HEK293 (cell line): ENCODE data around the gene KANK2.
A peak's percentile ranks its signal among the peaks of the same experiment; 100 is the strongest.

ENCODE experiments used
- KLF7 ChIP-seq: fragments of 450-650 bp; formaldehyde crosslinking; IDR thresholded peaks from 2 replicates; pipeline ENCODE4 v1.5.1; 2016; ENCODE audit warnings: missing biosample characterization, missing genetic modification characterization, borderline replicate concordance
- SALL2 ChIP-seq: fragments of 450-650 bp; formaldehyde crosslinking; IDR thresholded peaks from 2 replicates; pipeline ENCODE4 v1.5.0; 2017; ENCODE audit warnings: missing biosample characterization, mild to moderate bottlenecking, missing genetic modification characterization, borderline replicate concordance
- SP3 ChIP-seq: fragments of 450-650 bp; formaldehyde crosslinking; IDR thresholded peaks from 2 replicates; pipeline ENCODE4 v1.5.1; 2016; ENCODE audit warnings: missing biosample characterization, missing genetic modification characterization
- WT1 ChIP-seq: fragments of 450-650 bp; formaldehyde crosslinking; IDR thresholded peaks from 2 replicates; pipeline ENCODE4 v1.5.1; 2016; ENCODE audit warnings: missing biosample characterization, missing genetic modification characterization
- ZFP69B ChIP-seq: fragments of 450-650 bp; formaldehyde crosslinking; IDR thresholded peaks from 2 replicates; pipeline ENCODE4 v1.5.1; 2016; ENCODE audit warnings: missing biosample characterization, missing genetic modification characterization
- ZNF133 ChIP-seq: fragments of 450-650 bp; formaldehyde crosslinking; IDR thresholded peaks from 2 replicates; pipeline ENCODE4 v1.5.1; 2016; ENCODE audit warnings: missing biosample characterization, missing genetic modification characterization
- ZNF221 ChIP-seq: fragments of 450-650 bp; formaldehyde crosslinking; IDR thresholded peaks from 2 replicates; pipeline ENCODE4 v1.5.1; 2017; ENCODE audit warnings: missing biosample characterization, missing genetic modification characterization, borderline replicate concordance
- ZNF23 ChIP-seq: fragments of 450-650 bp; formaldehyde crosslinking; IDR thresholded peaks from 2 replicates; pipeline ENCODE4 v1.5.1; 2016; ENCODE audit warnings: missing biosample characterization, missing genetic modification characterization, borderline replicate concordance
- ZNF266 ChIP-seq: fragments of 450-650 bp; formaldehyde crosslinking; IDR thresholded peaks from 2 replicates; pipeline ENCODE4 v1.5.1; 2016; ENCODE audit warnings: missing biosample characterization, missing genetic modification characterization, low read depth
- ZNF324 ChIP-seq: fragments of 450-650 bp; formaldehyde crosslinking; IDR thresholded peaks from 2 replicates; pipeline ENCODE4 v1.5.1; 2016; ENCODE audit warnings: missing biosample characterization, missing genetic modification characterization
- ZNF366 ChIP-seq: fragments of 450-650 bp; formaldehyde crosslinking; conservative IDR thresholded peaks from 2 replicates; pipeline ENCODE4 v1.5.1; 2016; ENCODE audit warnings: missing biosample characterization, missing genetic modification characterization
- ZNF394 ChIP-seq: fragments of 450-650 bp; formaldehyde crosslinking; IDR thresholded peaks from 2 replicates; pipeline ENCODE4 v1.5.1; 2016; ENCODE audit warnings: missing biosample characterization, missing genetic modification characterization, mild to moderate bottlenecking, moderate library complexity, borderline replicate concordance
- ZNF423 ChIP-seq: fragments of 450-650 bp; formaldehyde crosslinking; IDR thresholded peaks from 2 replicates; pipeline ENCODE4 v1.5.1; 2016; ENCODE audit warnings: missing biosample characterization, missing genetic modification characterization
- ZNF530 ChIP-seq: fragments of 450-650 bp; formaldehyde crosslinking; IDR thresholded peaks from 2 replicates; pipeline ENCODE4 v1.5.1; 2016; ENCODE audit warnings: low read depth, missing biosample characterization, missing genetic modification characterization
- ZNF561 ChIP-seq: fragments of 450-650 bp; IDR thresholded peaks from 2 replicates; pipeline ENCODE4 v1.5.1; 2018; ENCODE audit warnings: missing biosample characterization, missing genetic modification characterization, borderline replicate concordance
- ZNF596 ChIP-seq: fragments of 450-650 bp; IDR thresholded peaks from 2 replicates; pipeline ENCODE4 v1.5.0; 2018; ENCODE audit warnings: missing biosample characterization, mild to moderate bottlenecking, missing genetic modification characterization, moderate library complexity
- ZNF677 ChIP-seq: fragments of 450-650 bp; IDR thresholded peaks from 2 replicates; pipeline ENCODE4 v1.5.0; 2018; ENCODE audit warnings: missing biosample characterization, mild to moderate bottlenecking, missing genetic modification characterization, moderate library complexity
- ZNF791 ChIP-seq: fragments of 450-650 bp; formaldehyde crosslinking; IDR thresholded peaks from 2 replicates; pipeline ENCODE4 v1.5.1; 2016; ENCODE audit warnings: missing biosample characterization, missing genetic modification characterization
- TF ChIP-seq, protein P1 (sequence below): fragments of 450-650 bp; formaldehyde crosslinking; IDR thresholded peaks from 2 replicates; pipeline ENCODE4 v1.5.1; 2016; ENCODE audit warnings: missing biosample characterization, missing genetic modification characterization, borderline replicate concordance
- TF ChIP-seq, protein P2 (sequence below): fragments of 450-650 bp; formaldehyde crosslinking; IDR thresholded peaks from 2 replicates; pipeline ENCODE4 v1.5.1; 2016; ENCODE audit warnings: missing biosample characterization, missing genetic modification characterization, low read depth
- TF ChIP-seq, protein P3 (sequence below): fragments of 450-650 bp; formaldehyde crosslinking; IDR thresholded peaks from 2 replicates; pipeline ENCODE4 v1.5.1; 2016; ENCODE audit warnings: missing biosample characterization, missing genetic modification characterization
- TF ChIP-seq, protein P4 (sequence below): fragments of 450-650 bp; formaldehyde crosslinking; IDR thresholded peaks from 2 replicates; pipeline ENCODE4 v1.5.1; 2016; ENCODE audit warnings: missing biosample characterization, missing genetic modification characterization
- TF ChIP-seq, protein P5 (sequence below): fragments of 450-650 bp; IDR thresholded peaks from 2 replicates; pipeline ENCODE4 v1.5.1; 2018; ENCODE audit warnings: missing biosample characterization, missing genetic modification characterization

Gene KANK2

DNA sequence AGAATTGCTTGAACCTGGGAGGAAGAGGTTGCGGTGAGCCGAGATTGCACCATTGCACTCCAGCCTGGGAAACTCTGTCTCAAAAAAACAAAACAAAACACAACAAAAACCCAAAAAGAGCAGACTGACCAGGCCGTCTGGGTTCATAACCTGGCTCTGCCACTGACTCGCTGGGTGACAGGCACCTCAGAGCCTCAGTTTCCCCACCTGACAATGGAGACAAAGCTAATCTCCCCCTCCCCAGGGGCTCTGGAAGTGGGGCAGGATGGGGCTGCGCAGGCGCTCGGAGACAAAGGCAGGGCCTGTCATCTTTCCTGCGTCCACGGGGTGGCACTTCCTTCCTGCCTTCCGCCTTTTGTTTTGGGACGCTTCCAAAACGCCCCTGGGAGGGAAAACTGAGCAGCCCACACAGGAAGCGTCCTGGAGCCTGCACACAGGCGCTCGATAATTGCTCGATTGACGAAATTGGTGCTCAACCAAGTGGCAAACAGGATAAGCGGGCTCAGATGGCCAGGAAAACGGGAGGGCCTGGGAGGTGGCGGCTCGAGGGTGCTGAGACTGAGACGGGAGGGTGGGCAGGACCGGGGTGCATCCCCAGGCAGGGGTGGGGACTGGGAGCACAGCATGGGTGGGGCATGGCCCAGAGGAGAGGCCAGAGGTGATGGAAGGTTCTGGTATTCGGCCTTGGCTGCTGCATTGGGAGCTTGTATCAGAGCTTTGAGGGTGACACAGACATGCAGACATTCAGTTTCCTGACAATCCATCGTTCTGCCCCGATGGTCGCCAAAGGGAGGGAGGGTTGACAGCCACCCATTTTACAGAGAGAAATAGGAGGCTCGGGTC, 59.6 kb downstream of the KANK2 start (continued):
- TF ChIP-seq, protein P1, sequence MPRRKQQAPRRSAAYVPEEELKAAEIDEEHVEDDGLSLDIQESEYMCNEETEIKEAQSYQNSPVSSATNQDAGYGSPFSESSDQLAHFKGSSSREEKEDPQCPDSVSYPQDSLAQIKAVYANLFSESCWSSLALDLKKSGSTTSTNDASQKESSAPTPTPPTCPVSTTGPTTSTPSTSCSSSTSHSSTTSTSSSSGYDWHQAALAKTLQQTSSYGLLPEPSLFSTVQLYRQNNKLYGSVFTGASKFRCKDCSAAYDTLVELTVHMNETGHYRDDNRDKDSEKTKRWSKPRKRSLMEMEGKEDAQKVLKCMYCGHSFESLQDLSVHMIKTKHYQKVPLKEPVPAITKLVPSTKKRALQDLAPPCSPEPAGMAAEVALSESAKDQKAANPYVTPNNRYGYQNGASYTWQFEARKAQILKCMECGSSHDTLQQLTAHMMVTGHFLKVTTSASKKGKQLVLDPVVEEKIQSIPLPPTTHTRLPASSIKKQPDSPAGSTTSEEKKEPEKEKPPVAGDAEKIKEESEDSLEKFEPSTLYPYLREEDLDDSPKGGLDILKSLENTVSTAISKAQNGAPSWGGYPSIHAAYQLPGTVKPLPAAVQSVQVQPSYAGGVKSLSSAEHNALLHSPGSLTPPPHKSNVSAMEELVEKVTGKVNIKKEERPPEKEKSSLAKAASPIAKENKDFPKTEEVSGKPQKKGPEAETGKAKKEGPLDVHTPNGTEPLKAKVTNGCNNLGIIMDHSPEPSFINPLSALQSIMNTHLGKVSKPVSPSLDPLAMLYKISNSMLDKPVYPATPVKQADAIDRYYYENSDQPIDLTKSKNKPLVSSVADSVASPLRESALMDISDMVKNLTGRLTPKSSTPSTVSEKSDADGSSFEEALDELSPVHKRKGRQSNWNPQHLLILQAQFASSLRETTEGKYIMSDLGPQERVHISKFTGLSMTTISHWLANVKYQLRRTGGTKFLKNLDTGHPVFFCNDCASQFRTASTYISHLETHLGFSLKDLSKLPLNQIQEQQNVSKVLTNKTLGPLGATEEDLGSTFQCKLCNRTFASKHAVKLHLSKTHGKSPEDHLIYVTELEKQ (tag by site-specific recombination), result no peak
- TF ChIP-seq KLF7 (no peak), ZNF791 (tag by site-specific recombination) (no peak), ZNF530 (no peak), ZFP69B (tag by site-specific recombination) (no peak; the same call in 1 of the 2 replicates), ZNF561 (tag by site-specific recombination) (peak; percentile 84; the same call in 1 of the 2 replicates), SALL2 (tag by site-specific recombination) (no peak), ZNF266 (tag by site-specific recombination) (no peak), ZNF596 (tag by site-specific recombination) (no peak), ZNF394 (tag by site-specific recombination) (peak; percentile 59; the same call in 1 of the 2 replicates), ZNF366 (tag by site-specific recombination) (peak; percentile 59), ZNF423 (tag by site-specific recombination) (peak; percentile 46; the same call in 1 of the 2 replicates), ZNF133 (tag by site-specific recombination) (no peak), ZNF221 (tag by site-specific recombination) (no peak), ZNF324 (tag by site-specific recombination) (no peak), ZNF23 (tag by site-specific recombination) (no peak), ZNF677 (tag by site-specific recombination) (no peak), SP3 (peak; percentile 68), WT1 (tag by site-specific recombination) (peak; percentile 76)
- TF ChIP-seq, protein P2, sequence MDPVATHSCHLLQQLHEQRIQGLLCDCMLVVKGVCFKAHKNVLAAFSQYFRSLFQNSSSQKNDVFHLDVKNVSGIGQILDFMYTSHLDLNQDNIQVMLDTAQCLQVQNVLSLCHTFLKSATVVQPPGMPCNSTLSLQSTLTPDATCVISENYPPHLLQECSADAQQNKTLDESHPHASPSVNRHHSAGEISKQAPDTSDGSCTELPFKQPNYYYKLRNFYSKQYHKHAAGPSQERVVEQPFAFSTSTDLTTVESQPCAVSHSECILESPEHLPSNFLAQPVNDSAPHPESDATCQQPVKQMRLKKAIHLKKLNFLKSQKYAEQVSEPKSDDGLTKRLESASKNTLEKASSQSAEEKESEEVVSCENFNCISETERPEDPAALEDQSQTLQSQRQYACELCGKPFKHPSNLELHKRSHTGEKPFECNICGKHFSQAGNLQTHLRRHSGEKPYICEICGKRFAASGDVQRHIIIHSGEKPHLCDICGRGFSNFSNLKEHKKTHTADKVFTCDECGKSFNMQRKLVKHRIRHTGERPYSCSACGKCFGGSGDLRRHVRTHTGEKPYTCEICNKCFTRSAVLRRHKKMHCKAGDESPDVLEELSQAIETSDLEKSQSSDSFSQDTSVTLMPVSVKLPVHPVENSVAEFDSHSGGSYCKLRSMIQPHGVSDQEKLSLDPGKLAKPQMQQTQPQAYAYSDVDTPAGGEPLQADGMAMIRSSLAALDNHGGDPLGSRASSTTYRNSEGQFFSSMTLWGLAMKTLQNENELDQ (tag by site-specific recombination), result no peak
- TF ChIP-seq, protein P3, sequence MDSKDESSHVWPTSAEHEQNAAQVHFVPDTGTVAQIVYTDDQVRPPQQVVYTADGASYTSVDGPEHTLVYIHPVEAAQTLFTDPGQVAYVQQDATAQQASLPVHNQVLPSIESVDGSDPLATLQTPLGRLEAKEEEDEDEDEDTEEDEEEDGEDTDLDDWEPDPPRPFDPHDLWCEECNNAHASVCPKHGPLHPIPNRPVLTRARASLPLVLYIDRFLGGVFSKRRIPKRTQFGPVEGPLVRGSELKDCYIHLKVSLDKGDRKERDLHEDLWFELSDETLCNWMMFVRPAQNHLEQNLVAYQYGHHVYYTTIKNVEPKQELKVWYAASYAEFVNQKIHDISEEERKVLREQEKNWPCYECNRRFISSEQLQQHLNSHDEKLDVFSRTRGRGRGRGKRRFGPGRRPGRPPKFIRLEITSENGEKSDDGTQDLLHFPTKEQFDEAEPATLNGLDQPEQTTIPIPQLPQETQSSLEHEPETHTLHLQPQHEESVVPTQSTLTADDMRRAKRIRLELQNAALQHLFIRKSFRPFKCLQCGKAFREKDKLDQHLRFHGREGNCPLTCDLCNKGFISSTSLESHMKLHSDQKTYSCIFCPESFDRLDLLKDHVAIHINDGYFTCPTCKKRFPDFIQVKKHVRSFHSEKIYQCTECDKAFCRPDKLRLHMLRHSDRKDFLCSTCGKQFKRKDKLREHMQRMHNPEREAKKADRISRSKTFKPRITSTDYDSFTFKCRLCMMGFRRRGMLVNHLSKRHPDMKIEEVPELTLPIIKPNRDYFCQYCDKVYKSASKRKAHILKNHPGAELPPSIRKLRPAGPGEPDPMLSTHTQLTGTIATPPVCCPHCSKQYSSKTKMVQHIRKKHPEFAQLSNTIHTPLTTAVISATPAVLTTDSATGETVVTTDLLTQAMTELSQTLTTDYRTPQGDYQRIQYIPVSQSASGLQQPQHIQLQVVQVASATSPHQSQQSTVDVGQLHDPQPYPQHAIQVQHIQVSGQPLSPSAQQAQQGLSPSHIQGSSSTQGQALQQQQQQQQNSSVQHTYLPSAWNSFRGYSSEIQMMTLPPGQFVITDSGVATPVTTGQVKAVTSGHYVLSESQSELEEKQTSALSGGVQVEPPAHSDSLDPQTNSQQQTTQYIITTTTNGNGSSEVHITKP (tag by site-specific recombination), result peak; percentile 100
- TF ChIP-seq, protein P4, sequence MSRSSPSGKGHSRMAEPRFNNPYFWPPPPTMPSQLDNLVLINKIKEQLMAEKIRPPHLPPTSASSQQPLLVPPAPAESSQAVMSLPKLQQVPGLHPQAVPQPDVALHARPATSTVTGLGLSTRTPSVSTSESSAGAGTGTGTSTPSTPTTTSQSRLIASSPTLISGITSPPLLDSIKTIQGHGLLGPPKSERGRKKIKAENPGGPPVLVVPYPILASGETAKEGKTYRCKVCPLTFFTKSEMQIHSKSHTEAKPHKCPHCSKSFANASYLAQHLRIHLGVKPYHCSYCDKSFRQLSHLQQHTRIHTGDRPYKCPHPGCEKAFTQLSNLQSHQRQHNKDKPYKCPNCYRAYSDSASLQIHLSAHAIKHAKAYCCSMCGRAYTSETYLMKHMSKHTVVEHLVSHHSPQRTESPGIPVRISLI (tag by site-specific recombination), result no peak
- TF ChIP-seq, protein P5, sequence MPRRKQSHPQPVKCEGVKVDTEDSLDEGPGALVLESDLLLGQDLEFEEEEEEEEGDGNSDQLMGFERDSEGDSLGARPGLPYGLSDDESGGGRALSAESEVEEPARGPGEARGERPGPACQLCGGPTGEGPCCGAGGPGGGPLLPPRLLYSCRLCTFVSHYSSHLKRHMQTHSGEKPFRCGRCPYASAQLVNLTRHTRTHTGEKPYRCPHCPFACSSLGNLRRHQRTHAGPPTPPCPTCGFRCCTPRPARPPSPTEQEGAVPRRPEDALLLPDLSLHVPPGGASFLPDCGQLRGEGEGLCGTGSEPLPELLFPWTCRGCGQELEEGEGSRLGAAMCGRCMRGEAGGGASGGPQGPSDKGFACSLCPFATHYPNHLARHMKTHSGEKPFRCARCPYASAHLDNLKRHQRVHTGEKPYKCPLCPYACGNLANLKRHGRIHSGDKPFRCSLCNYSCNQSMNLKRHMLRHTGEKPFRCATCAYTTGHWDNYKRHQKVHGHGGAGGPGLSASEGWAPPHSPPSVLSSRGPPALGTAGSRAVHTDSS (tag by site-specific recombination), result no peak
